HG02870 (cell line): ENCODE data around the gene METTL27.
"Not testable (repeated sequence)": the region's sequence is repeated elsewhere in the genome, so short reads cannot be mapped to it uniquely, and the experiment has no call there.

ENCODE experiments used
- ATAC-seq: cut with Tn5 transposase; IDR thresholded peaks from one replicate; pipeline ENCODE4 v1.9.1; 2021; ENCODE audit warnings: mild to moderate bottlenecking, moderate library complexity; ENCODE audit not compliant: unreplicated experiment

METTL27 gene, protein sequence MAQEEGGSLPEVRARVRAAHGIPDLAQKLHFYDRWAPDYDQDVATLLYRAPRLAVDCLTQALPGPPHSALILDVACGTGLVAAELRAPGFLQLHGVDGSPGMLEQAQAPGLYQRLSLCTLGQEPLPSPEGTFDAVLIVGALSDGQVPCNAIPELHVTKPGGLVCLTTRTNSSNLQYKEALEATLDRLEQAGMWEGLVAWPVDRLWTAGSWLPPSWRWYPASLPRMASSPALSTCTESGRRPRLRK

DNA sequence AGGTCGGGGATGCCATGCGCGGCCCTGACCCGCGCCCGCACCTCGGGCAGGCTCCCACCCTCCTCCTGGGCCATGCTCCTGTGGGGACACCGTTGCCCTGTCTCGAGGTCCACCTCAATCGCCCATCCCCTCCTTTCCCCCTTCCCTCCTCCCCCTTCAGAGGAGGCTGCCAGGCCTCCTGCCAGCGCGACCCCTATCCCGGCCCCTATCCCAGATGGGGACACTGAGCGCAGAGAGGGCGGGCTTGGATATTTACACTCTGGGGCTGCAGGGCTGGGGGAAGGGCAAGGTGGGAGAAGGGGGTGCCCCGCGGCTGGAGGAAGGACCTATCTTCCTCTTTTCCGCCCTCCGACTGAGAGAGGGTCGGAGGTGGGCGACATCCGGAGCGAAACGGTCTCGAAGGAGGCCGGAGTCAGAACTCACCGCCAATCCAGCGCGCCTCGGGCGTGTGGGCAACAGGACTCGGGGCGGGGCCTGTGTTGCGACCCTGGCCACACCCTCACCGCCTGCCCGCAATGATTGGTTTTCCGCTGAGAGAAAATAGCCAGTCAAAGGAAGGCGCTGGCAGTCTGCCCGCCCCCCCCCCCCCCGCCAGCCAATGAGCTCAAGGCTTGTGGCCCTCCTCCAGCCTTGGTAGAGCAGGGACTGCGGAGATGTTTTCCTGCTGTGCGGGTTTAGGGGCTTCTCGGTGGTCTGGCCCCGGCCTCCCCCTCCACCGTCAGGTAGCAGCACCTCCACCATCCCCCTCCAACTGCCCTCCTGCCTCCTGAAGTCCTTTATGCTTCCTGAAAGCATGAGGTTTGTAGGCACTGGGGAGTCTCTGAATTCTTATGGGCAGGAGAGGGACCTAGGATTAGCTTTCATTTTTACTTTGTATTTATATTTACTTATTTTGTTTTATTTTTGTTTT lies at the start of gene METTL27:
TSS of gene METTL27 (minus strand) at position 450 of the 910 bp plus-strand sequence. CDS start at position 74, 376 bp downstream.
- ATAC-seq: peak; percentile 95

DNA sequence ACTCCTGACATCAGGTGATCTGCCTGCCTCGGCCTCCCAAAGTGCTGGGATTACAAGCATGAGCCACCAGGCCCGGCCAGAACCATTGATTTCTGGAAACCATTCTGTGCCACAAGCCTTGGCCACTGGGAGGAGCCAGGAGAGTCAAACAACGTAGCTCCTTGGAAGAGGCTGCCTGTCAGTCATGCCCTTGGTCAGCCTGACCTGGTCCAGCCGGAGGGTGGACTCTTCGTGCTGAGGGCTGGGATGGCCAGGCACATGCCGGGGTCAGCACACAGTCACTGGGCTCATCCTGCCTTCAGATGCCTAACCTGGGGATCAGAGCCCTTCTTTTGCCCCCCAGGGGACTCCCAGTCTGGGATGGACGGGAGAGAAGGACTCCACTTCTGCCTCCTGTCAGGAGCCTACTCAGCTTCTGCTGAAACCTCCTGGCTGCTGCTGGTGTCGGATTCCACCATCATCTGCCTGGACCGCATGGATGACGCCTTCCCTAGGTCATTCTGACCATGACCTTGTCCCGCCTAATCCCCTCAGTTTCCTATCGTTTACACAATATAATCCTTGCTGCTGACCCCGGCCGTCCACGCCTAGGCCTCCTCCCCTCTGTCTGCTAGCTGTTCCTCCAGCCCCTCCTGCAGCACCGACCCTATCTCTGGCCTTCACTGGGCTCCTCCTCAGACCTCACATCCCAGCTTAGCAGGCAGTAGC lies 49.0 kb upstream of the METTL27 start:
- no peak for ATAC-seq

DNA sequence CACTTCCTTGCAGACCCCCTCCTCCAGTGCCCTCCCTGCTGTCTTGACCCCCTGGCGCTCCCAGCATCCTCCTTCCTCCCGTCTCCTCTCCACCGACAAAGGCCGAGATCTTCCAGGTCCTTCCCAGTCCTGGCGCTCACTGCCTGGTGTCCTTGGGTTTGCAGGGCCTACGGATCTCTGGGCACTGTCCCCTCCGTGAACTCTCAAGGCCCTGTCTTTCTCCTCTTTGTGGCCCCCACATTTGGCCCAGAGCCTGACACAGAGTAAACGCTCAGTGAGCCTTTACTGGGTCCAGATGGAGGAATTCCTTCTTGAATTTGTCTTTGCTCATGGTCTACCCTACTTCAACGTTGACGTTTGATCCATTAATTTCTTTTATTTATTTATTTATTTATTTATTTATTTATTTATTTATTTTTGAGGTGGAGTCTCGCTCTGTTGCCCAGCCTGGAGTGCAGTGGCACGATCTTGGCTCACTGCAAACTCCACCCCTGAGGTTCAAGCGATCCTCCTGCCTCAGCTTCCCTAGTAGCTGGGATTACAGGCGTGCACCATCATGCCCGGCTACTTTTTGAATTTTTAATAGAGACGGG lies 48.3 kb upstream of the METTL27 start:
- ATAC-seq: no peak

DNA sequence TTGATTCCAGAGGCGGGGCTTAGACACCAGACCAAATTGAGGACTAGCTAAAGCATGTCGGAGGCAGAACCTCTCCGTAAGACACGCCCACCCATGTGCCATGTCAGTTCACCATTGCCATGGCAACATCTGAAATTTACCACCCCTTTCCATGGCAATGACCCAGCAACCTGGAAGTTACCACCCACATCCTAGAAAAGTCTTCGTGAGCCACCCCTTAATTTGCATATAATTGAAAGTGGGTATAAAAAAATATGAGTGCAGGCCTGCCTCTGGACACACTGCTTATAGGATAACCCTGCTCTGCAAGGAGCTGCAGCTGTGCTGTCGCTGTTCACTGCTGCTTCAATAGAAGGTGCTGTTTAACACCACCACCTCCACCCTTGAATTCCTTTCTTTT lies 46.6 kb upstream of the METTL27 start:
- no peak for ATAC-seq

DNA sequence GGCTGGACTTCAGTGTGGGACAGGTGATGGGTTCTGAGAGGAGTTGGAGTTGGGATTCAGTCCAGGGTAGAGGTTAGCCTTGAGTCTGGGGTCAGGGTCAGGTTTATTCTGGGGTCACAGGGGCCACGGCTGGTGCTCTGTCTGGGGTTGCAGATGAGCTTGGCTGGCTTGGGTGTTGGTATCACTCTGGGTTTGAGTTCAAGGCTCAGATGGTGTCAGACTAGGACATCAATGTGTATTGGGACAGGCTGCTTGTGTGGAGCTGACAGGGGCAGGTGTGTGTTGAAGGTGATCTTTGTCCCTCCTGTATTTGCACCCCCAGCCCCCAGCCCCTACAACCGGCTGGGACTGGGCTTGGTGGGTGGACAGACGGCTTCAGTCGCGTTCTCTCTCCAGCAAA lies 45.4 kb upstream of the METTL27 start:
- ATAC-seq: no peak

DNA sequence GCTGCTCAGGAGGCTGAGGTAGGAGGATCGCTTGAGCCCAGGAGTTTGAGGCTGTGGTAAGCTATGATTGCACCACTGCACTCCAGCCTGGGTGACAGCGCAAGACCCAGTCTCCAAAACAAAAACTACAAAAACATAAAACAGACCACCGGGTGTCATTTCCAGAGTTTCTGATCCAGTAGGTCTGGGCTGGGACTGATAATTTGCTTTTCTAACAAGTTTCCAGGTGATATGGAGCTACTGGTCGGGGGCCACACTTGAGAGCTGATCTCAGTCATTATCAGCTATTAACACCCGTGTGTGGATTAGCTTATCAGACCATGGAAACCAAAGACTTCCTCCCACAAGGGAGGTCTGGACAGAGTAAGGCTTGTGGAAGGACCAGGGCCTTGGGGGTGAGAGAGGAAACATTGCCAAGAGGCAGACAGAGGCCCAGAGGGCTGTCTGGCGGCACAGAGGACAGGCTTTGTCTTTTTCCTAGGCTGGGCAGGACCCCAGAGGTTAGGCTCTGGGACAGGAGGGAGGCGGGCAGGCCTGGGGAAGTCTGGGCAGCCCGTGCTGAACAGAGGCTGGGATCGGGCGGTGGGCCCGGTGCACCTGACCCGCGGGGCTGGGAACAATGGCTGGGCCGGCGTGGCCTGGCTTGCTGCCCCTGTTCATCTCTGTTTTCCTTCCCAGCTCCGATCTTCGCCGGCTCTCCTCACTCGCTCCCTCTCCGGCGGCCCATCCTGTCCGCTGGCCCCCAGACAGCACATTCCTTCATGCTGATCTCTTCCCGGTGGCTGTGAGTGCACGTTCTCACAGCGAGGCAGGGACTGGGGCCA lies 43.9 kb upstream of the METTL27 start:
- no peak for ATAC-seq

DNA sequence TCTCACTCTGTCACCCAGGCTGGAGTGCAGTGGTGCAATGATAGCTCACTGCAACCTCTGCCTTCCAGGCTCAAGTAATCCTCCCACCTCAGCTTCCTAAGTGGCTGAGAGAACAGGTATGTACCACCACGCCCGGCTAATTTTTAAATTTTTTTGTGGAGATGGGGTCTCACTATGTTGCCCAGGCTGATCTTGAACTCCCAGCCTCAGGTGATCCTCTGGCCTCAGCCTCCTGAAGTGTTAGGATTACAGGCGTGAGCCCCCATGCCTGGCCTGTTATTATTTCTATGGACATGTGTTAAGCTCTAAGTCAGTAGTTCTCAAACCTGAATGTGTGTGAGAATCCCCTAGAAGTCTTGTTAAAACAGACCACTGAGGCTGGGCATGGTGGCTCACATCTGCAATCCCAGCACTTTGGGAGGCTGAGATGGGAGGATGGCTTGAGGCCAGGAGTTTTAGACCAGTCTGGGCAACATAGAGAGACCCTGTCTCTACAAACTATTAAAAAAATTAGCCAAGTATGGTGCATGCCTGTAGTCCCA lies 43.2 kb upstream of the METTL27 start:
- no peak for ATAC-seq

DNA sequence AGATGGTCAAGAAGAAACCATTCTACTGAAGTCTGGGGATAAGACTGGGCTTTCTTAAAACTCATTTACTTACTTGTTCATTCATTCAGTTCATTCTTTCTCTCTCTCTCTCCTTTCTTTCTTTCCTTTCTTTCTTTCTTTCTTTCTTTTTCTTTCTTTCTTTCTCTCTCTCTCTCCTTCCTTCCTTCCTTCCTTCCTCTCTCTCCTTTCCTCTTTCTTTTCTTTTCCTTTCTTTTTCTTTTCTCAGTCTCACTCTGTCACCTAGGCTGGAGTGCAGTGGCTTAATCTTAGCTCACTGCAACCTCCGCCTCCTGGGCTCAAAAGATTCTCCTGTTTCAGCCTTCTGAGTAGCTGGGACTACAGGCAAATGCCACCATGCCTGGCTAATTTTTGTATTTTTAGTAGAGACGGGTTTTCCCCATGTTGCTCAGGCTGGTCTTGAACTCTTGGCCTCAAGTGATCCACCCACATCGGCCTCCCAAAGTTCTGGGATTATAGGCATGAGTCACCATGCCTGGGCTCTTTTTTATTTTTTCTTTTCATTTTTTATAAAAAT lies 42.6 kb upstream of the METTL27 start:
- ATAC-seq: not testable (repeated sequence)

DNA sequence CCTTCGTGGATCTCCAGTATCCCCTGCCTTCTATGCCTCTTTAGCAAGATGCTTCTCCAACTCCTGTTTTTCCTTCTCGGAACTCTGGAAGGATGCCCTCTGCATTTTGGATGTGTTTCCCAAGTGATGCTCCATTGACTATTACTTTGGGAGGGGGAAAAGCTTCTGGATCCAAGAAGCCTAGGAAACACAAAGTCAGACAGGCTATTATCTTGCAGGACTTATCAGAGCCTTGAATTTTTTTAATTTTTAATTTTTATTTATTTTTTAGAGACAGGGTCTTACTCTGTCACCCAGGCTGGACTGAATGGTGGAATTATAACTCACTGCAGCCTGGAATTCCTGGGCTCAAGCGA lies 39.7 kb upstream of the METTL27 start:
- ATAC-seq: no peak

DNA sequence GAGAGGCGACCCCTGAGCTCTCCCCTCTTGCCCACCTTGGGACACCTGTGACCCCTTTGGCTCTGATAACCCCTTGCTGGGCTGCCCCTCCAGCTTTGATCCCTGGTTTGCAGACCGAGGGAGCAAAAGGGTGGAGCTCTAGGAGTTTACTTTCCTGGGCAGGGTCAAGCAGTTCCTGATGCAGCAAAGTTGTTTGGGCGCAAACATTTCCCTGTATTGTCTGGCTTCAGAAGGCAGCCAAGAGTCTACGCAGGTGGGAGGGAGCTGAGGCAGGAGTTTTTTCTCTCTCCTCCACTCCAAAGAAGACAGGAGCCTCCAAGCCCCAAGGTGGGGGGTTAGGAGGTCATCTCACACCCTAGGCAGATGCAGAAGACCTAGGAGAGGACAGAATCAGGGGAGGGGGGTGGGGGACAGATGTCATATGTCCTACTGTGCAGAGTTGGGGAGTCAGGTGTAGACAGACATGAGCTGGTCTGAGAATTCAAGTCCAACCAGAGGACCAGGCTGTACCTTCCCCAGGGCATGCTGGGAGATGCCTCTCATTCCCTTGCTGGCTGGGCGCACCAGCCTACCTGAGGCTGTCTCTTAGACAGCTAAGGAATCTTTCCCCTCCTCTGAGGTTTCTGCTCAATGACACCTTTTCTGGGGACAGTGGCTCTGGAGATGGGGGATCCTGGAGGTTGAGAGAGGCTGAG lies 39.2 kb upstream of the METTL27 start:
- ATAC-seq: no peak

DNA sequence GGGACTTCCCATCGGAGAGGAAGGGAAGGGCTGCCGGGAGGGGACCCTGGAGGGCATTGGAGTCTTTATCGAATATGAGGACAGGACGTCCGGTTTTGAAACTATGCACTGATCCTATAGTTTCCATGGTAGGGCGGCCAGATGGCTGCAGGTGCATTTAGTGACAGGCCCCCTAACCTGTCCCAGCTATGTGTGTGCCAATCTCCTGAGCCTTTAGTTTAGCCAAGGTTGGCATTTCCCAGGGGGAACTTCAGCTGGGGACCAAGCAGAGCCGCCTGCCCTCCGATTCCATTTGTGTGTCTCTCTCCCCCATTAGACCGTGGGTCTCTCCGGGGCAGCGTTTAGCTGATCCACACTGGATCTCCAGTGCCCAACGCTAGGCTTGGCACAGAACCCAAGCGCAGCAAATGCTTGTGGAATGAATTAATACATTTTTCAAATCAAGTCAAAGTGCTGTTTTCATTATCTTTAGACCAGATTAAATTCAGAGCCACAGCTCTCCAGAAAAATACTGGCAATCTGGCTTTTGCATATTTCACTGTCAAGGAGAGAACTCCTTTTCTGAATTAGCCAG lies 38.5 kb upstream of the METTL27 start:
- ATAC-seq: no peak

DNA sequence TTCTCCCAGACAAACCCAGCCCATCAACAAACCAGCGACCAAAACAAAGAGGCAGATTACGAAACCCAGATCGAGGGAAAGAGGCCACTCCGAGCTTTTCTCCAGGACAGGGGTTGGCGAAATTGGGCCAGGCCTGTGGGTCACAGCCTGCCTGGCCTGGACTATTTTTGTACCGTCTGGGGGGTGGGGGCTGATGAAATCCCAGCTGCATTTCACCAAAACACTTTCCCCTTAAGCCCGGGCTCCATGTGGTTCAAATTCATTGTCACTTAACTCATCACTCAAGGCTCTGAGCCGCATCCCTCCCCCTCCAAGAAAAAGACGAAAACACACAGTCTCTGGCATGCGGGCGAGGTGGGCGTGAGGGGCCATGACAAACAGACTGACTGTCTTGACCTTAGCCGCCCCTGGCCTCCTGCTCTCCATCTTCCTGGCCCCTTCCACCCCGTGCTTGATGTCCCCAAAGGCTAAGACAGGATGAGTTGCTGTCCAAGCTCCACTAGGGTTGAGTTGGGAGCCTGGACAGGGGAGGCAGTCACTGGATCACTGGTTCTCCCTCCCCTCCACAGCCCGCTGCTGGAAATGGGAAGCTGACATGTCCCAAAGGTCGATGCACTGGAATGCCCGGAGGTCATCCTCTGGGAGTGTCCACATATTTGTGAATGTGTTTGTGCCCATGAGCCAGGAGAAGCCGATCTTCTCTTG lies 37.8 kb upstream of the METTL27 start:
- ATAC-seq: no peak

DNA sequence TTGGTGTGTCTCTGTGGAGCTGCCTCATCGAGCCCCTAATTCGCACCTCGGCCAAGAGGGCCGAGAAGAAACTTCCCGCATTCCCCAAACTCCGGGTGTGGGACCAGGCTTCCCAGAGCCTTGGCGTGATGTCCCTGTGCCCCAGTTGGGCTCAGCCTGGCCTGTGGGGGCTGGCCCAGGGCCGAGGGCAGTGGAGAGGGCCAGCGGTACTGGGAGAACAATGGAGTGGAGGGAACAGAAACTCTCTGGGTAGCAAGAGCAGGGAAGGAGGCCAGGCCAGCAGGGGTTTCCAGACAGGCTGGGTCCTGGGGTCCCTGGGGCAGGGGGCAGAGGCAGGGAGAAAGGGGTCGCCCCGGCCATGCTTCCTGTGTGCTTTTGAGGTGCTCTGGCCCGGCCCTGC lies 34.7 kb upstream of the METTL27 start:
- no peak for ATAC-seq

DNA sequence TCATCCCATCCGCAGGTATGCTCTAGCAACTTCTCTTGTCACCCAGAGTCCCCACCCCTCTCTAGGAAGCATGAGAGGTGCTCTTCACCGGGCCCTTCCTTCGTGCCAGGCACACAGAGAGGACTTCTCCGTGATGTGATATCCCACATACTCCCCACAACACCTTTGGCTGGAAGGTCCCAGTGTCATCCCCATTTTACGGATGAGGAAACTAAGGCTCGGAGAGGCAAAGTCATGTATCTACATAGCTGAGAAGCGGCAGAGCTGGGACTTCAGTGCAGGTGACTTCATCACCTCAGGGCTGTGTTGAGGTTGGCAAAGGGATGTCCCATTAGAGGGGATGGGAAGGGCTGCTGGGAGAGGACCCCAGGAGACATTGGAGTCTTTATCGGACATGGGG lies 34.0 kb upstream of the METTL27 start:
- no peak for ATAC-seq

DNA sequence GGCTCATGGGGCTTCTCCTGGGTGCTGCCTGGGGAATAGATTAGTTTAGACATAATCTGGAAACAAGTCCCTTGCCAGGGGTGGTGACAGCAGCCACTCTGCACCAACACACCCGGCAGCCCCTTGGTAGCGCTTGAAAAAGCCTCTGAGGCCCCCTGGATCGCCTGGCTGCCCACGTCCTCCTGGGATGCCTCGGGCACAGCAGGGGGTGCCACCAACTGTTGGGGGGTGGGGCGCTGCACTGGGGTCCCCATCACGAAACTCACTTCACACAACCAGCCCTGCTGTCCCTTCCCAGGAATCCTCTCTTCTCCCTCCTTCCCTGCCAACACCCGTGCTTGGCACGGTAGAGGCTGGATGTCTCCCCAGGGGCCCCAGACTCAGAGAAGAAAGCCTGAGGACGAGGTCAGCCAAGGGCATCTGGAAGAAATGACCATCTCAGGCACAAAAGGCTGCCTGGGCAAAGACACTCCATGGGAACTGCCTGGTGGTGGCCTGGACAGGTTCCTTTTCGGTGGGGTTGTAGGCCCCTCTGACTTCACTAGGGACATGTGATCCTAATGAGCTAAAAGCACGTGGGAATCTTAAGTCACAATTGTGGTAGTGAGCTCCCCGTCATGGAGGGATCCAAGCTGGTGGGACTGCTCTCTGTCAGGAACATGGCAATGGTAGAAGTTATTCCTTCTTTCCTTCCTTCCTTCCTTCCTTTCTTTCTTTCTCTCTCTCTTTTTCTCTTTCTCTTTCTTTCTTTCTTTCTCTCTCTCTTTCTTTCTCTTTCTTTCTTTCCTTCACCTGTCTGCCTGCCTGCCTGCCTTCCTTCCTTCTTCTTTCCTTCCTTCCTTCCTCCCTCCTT lies 30.0 kb upstream of the METTL27 start:
- ATAC-seq: no peak

DNA sequence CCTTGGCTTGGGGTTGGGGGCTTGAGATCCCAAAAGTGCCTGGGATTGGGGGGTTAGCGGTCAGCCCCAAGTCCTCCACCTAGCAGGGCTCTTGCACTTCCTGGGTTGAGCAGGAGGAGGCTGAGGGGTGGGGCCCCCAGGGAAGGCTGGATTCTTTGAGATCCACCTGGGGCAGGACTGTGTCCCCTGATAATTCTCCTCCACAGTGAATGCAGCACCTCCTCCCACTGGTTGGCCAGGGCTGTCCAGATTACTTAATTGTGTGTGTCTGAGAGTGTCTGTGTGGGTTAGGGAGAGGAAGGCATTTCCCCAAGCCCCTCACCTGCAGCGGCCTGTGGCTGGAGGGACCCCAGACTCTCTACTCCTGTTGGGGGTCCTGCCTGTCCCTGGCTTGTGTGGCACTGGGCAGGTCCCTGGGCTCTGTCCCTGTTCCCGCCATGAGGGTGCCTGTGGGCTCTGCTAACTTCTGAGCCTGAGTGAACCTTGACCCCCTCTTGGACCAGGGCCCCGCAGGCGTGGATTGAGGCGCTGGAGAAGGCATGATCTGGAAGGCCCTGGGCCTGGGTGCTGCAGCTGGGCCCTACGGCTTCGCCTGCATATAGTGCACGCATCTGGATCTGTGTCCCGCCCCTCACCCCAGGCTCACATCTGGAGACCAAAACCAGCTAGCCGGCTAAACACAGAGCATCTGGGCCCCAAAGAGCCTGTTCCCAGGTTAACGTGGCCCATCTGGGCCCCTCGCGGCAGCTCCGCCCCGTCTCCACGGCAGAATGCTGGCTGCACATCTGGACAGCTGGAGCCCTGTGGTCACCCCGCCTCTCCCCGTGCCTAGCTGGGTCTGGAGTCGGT lies 29.1 kb upstream of the METTL27 start:
- no peak for ATAC-seq
